Natural killer cell (primary cell): ENCODE measurements around the gene SPOCK3. TPM values are rescaled to one million over a fixed set of nuclear protein-coding genes. Genes with fewer than 3 reads are reported as not detected.

ENCODE experiments used
- ATAC-seq, 3 donors: fragments of 150-1000 bp in 2 of 3; fragments of 200-7000 bp in 1 of 3; cut with Tn5 transposase; 1 replicate in 1 of 3; 2 replicates in 2 of 3; pipeline ENCODE4 v1.10.0; 2021; ENCODE audit warnings: mild to moderate bottlenecking in 2 of 3, moderate library complexity in 2 of 3
- DNase-seq, 2 donors: peaks; one replicate each; pipeline versions ENCODE4 v3.0.0 to v3.0.0-alpha.2; 2013 to 2021; ENCODE audit warnings: mixed read lengths in 1 of 2
- H3K27ac ChIP-seq: one replicate; pipeline ENCODE4 v1.5.1; 2013; ENCODE audit warnings: mild to moderate bottlenecking, low read length
- H3K27me3 ChIP-seq: one replicate; pipeline ENCODE4 v1.6.1; 2013; ENCODE audit warnings: low read length; ENCODE audit not compliant: control insufficient read depth, insufficient read depth
- H3K36me3 ChIP-seq: one replicate; pipeline ENCODE4 v1.6.1; 2013; ENCODE audit warnings: low read length; ENCODE audit not compliant: control insufficient read depth, insufficient read depth
- H3K4me1 ChIP-seq: one replicate; pipeline ENCODE4 v1.6.1; 2013; ENCODE audit warnings: low read length; ENCODE audit not compliant: control insufficient read depth, insufficient read depth
- H3K4me3 ChIP-seq: one replicate; pipeline ENCODE4 v1.5.1; 2013; ENCODE audit warnings: low read length
- H3K9me3 ChIP-seq: one replicate; pipeline ENCODE4 v1.6.1; 2013; ENCODE audit warnings: low read length; ENCODE audit not compliant: control insufficient read depth, insufficient read depth
- H3K27ac Mint-ChIP-seq, 2 donors: one replicate each; pipeline ENCODE4 v1.8.0; 2022; ENCODE audit warnings: mild to moderate bottlenecking in 2 of 2, mixed read lengths in 2 of 2, moderate library complexity in 1 of 2
- H3K27me3 Mint-ChIP-seq, 2 donors: one replicate each; pipeline ENCODE4 v1.8.0; 2022; ENCODE audit warnings: low read depth in 2 of 2, mixed read lengths in 2 of 2
- H3K36me3 Mint-ChIP-seq: one replicate; pipeline ENCODE4 v1.8.0; 2022; ENCODE audit warnings: mixed read lengths
- H3K4me1 Mint-ChIP-seq, 2 donors: one replicate each; pipeline ENCODE4 v1.8.0; 2022; ENCODE audit warnings: mixed read lengths in 2 of 2
- H3K4me3 Mint-ChIP-seq: one replicate; pipeline ENCODE4 v1.8.0; 2022; ENCODE audit warnings: mild to moderate bottlenecking, moderate library complexity, mixed read lengths
- H3K9me3 Mint-ChIP-seq, 2 donors: one replicate each; pipeline ENCODE4 v1.8.0; 2022; ENCODE audit warnings: mixed read lengths in 2 of 2
- WGBS: methylation state at CpG from one replicate; pipeline ENCODE4 v1.1.7; 2013; ENCODE audit warnings: missing lambda C conversion rate; ENCODE audit not compliant: insufficient coverage; 5-methylcytosine and 5-hydroxymethylcytosine counted together
- intact Hi-C: fragments of 100-400 bp; cut with micrococcal nuclease; formaldehyde crosslinking; loops from one replicate; pipeline ENCODE4 v1.14.2; 2022
- total RNA-seq, 4 donors: library from RNA; stranded (reverse); fragments of 120-200 nt in 1 of 4; gene quantifications; one replicate each; pipeline versions ENCODE4 v1.2.3 to v1.2.4, GENCODE V29; 2013 to 2022
- TF ChIP-seq, protein P1 (sequence below): fragments of 200-600 bp; IDR thresholded peaks from one replicate; pipeline ENCODE4 v1.8.0; 2022; ENCODE audit warnings: antibody characterized with exemption

SPOCK3 gene
- total RNA-seq, 3 donors from 2014 or later (not counting 1 experiment from before 2014, with no cell fraction given) = not detected

GRCh38 chr4:167014944-167015343 is 219.3 kb downstream of the SPOCK3 start:
- no peaks in the 10 kb centered on the region for H3K9me3 ChIP-seq
- H3K27me3 ChIP-seq = no peaks in the 10 kb centered on the region
- no peaks in the 10 kb centered on the region for H3K4me1 ChIP-seq
- Mint-ChIP-seq H3K9me3 (peaks cover 2% of the 10 kb centered on the region in 2 donors), H3K36me3 (no peaks in the 10 kb centered on the region), H3K27me3 (no peaks in the 10 kb centered on the region), H3K4me1 (no peaks in the 10 kb centered on the region), H3K4me3 (no peak overlapping the region), H3K27ac (no peak overlapping the region)
- no peak overlapping the region for H3K27ac ChIP-seq
- ATAC-seq (no peak), DNase-seq (no peak)
- TF ChIP-seq, protein P1, sequence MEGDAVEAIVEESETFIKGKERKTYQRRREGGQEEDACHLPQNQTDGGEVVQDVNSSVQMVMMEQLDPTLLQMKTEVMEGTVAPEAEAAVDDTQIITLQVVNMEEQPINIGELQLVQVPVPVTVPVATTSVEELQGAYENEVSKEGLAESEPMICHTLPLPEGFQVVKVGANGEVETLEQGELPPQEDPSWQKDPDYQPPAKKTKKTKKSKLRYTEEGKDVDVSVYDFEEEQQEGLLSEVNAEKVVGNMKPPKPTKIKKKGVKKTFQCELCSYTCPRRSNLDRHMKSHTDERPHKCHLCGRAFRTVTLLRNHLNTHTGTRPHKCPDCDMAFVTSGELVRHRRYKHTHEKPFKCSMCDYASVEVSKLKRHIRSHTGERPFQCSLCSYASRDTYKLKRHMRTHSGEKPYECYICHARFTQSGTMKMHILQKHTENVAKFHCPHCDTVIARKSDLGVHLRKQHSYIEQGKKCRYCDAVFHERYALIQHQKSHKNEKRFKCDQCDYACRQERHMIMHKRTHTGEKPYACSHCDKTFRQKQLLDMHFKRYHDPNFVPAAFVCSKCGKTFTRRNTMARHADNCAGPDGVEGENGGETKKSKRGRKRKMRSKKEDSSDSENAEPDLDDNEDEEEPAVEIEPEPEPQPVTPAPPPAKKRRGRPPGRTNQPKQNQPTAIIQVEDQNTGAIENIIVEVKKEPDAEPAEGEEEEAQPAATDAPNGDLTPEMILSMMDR = no peak
- no peaks in the 10 kb centered on the region for H3K36me3 ChIP-seq
- no peak overlapping the region for H3K4me3 ChIP-seq
- intact Hi-C loops = no loop called here

- no peaks in the 10 kb centered on the region for H3K27me3 Mint-ChIP-seq
- 87% methylated on average over 4 of the region's 4 CpGs for WGBS
Measured at GRCh38 chr4:167003326-167003725, 231.0 kb downstream of the SPOCK3 start.

GRCh38 chr4:167000141-167000852 is 234.0 kb downstream of the SPOCK3 start:
- no peak overlapping the region for H3K27ac Mint-ChIP-seq
- no peaks in the 10 kb centered on the region for H3K36me3 Mint-ChIP-seq
- H3K4me3 Mint-ChIP-seq = no peak overlapping the region
- H3K4me1 ChIP-seq = no peaks in the 10 kb centered on the region
- no peaks in the 10 kb centered on the region for H3K27me3 ChIP-seq
- no peaks in the 10 kb centered on the region for H3K27me3 Mint-ChIP-seq
- ATAC-seq = no peak
- no peak overlapping the region for H3K4me3 ChIP-seq
- H3K27ac ChIP-seq = no peak overlapping the region
- intact Hi-C loops = no loop called here
- WGBS = 87% methylated on average over 4 of the region's 4 CpGs
- H3K9me3 ChIP-seq = no peaks in the 10 kb centered on the region
- TF ChIP-seq, protein P1 = no peak
- peaks cover 12 to 22% of the 10 kb centered on the region in 2 donors for H3K9me3 Mint-ChIP-seq
- H3K36me3 ChIP-seq = no peaks in the 10 kb centered on the region
- no peak for DNase-seq
- H3K4me1 Mint-ChIP-seq = no peaks in the 10 kb centered on the region

More at GRCh38 chr4:167003326-167003725, 231.0 kb downstream of the SPOCK3 start:
- no peak overlapping the region for H3K27ac Mint-ChIP-seq
- H3K9me3 Mint-ChIP-seq = peaks cover 14 to 19% of the 10 kb centered on the region in 2 donors
- no peak for DNase-seq
- Histone ChIP-seq H3K4me1 (no peaks in the 10 kb centered on the region), H3K9me3 (no peaks in the 10 kb centered on the region), H3K27me3 (no peaks in the 10 kb centered on the region), H3K27ac (no peak overlapping the region), H3K4me3 (no peak overlapping the region), H3K36me3 (no peaks in the 10 kb centered on the region)
- ATAC-seq = no peak
- H3K4me3 Mint-ChIP-seq = no peak overlapping the region
- intact Hi-C loops = no loop called here
- H3K4me1 Mint-ChIP-seq = no peaks in the 10 kb centered on the region
- H3K36me3 Mint-ChIP-seq = no peaks in the 10 kb centered on the region
- TF ChIP-seq, protein P1 = no peak

GRCh38 chr4:166996216-166996615 is 238.1 kb downstream of the SPOCK3 start:
- H3K27ac Mint-ChIP-seq = no peak overlapping the region

More at GRCh38 chr4:166996216-166996615, 238.1 kb downstream of the SPOCK3 start:
- Mint-ChIP-seq H3K4me1 (no peaks in the 10 kb centered on the region), H3K36me3 (no peaks in the 10 kb centered on the region), H3K27me3 (no peaks in the 10 kb centered on the region), H3K9me3 (peaks cover 2 to 16% of the 10 kb centered on the region in 2 donors), H3K4me3 (no peak overlapping the region)
- Histone ChIP-seq H3K27ac (no peak overlapping the region), H3K36me3 (no peaks in the 10 kb centered on the region), H3K27me3 (no peaks in the 10 kb centered on the region), H3K9me3 (no peaks in the 10 kb centered on the region), H3K4me3 (no peak overlapping the region), H3K4me1 (no peaks in the 10 kb centered on the region)
- ATAC-seq (no peak), DNase-seq (no peak)
- intact Hi-C loops = no loop called here
- TF ChIP-seq, protein P1 = no peak
- 80% methylated on average over 1 of the region's 1 CpG for WGBS
